Adrenal gland (tissue), 5 donors: ENCODE data around the gene DNTT.

Source experiments
- POLR2A ChIP-seq, 2 donors: fragments of 450-650 bp; IDR thresholded peaks; one replicate each; pipeline ENCODE4 v1.6.1; 2017; ENCODE audit warnings: antibody characterized with exemption in 2 of 2, mild to moderate bottlenecking in 2 of 2, moderate library complexity in 1 of 2
- TF ChIP-seq, protein P1 (sequence below), 6 experiments: fragments of 450-650 bp in 4 of 6; fragments of 200-600 bp in 2 of 6; sonication (generic) in 1 of 6; IDR thresholded peaks; 1 replicate in 5 of 6; 2 replicates in 1 of 6; pipeline versions ENCODE4 v1.5.1 to v1.8.0; 2016 to 2021; ENCODE audit warnings: antibody characterized with exemption in 6 of 6, mild to moderate bottlenecking in 2 of 6, moderate library complexity in 1 of 6
- donor health status: DM: no; HTN: no; CAD: no.

DNA sequence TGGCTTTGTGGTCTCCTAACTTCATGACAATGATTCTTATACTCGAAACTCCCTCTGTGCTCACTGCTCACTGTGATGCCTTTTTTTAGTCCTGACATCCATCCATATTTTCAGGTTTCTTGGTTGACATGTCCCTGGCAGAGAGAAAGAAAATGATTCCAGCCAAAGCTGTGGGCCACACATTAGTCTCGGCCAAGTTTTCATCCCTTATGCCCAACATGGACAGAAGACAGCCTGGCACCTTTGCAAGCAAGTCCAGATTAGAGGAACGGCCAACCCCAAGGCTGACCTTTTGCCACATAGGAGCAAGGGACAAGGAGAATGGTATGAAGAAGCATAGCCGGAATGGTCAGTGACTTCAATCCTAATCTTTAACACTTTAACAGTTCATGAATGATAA is 63.2 kb downstream of the DNTT start:
- TF ChIP-seq, protein P1, sequence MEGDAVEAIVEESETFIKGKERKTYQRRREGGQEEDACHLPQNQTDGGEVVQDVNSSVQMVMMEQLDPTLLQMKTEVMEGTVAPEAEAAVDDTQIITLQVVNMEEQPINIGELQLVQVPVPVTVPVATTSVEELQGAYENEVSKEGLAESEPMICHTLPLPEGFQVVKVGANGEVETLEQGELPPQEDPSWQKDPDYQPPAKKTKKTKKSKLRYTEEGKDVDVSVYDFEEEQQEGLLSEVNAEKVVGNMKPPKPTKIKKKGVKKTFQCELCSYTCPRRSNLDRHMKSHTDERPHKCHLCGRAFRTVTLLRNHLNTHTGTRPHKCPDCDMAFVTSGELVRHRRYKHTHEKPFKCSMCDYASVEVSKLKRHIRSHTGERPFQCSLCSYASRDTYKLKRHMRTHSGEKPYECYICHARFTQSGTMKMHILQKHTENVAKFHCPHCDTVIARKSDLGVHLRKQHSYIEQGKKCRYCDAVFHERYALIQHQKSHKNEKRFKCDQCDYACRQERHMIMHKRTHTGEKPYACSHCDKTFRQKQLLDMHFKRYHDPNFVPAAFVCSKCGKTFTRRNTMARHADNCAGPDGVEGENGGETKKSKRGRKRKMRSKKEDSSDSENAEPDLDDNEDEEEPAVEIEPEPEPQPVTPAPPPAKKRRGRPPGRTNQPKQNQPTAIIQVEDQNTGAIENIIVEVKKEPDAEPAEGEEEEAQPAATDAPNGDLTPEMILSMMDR (IDR thresholded peaks at IDR 0.05), result no peak
- no peak for TF ChIP-seq POLR2A (IDR thresholded peaks at IDR 0.05)
